GM06990 (cell line): Measurements from ENCODE around the gene GMPR2.

Source experiments
- DNase-seq: peaks from one replicate; pipeline ENCODE4 v3.0.0-alpha.2; 2011; ENCODE audit not compliant: insufficient read length; ENCODE audit errors: extremely low read depth
- H3K27me3 ChIP-seq: replicated peaks from 2 replicates; pipeline ENCODE4 v1.6.0; 2011; ENCODE audit warnings: low read length; ENCODE audit not compliant: control insufficient read depth, insufficient read depth
- H3K36me3 ChIP-seq: 2 replicates; pipeline ENCODE4 v1.5.1; 2011; ENCODE audit warnings: low read length; ENCODE audit not compliant: control insufficient read depth, insufficient read depth
- H3K4me3 ChIP-seq: replicated peaks from 2 replicates; pipeline ENCODE4 v1.5.1; 2011; ENCODE audit warnings: low read depth, mild to moderate bottlenecking, control low read depth, low read length
- TF ChIP-seq, protein P1 (sequence below): IDR thresholded peaks from 2 replicates; pipeline ENCODE4 v1.5.1; 2011; ENCODE audit warnings: low read length, control low read depth, mild to moderate bottlenecking, inconsistent platforms; ENCODE audit not compliant: insufficient read depth, poor library complexity, severe bottlenecking

The GMPR2 gene

GRCh38 chr14:24273422-24273998 lies 40.8 kb downstream of the GMPR2 start:
- Histone ChIP-seq H3K4me3 (no peak overlapping the region), H3K27me3 (no peaks in the 10 kb centered on the region), H3K36me3 (peaks cover 9% of the 10 kb centered on the region)
- TF ChIP-seq, protein P1, sequence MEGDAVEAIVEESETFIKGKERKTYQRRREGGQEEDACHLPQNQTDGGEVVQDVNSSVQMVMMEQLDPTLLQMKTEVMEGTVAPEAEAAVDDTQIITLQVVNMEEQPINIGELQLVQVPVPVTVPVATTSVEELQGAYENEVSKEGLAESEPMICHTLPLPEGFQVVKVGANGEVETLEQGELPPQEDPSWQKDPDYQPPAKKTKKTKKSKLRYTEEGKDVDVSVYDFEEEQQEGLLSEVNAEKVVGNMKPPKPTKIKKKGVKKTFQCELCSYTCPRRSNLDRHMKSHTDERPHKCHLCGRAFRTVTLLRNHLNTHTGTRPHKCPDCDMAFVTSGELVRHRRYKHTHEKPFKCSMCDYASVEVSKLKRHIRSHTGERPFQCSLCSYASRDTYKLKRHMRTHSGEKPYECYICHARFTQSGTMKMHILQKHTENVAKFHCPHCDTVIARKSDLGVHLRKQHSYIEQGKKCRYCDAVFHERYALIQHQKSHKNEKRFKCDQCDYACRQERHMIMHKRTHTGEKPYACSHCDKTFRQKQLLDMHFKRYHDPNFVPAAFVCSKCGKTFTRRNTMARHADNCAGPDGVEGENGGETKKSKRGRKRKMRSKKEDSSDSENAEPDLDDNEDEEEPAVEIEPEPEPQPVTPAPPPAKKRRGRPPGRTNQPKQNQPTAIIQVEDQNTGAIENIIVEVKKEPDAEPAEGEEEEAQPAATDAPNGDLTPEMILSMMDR = peak; percentile 18
- DNase-seq = no peak

- Histone ChIP-seq H3K27me3 (no peaks in the 10 kb centered on the region), H3K36me3 (peaks cover 5% of the 10 kb centered on the region), H3K4me3 (0 out of 2 replicates have a peak overlapping the region, but pooled peaks have one; percentile 5)
- TF ChIP-seq, protein P1 = no peak
- DNase-seq = peak; percentile 73
Measured at GRCh38 chr14:24274101-24274543, 41.4 kb downstream of the GMPR2 start.

DNA sequence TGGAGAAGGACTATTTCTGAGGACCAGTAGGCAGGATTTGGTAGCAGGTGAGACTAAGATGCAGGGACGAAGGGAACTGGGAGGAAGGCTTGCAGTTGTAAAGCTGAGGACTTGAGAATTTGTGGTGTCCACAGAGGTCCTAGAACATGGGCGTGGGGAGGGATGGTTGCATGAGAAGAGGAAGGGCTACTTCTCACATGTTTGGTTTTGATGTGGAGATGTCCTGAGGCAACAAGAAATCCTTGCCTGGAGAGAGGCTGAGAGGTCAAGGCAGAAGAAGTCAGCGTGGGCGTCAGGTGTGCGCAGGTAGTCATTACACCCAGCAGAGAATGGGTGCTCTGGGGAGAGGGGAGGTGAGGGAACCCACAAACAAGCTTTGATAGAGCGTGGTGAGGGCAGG lies 44.3 kb downstream of the GMPR2 start:
- DNase-seq = no peak
- Histone ChIP-seq H3K36me3 (no peaks in the 10 kb centered on the region), H3K27me3 (no peaks in the 10 kb centered on the region), H3K4me3 (no peak overlapping the region)
- TF ChIP-seq, protein P1 = no peak

GRCh38 chr14:24277606-24278321 lies 45.0 kb downstream of the GMPR2 start:
- H3K27me3 ChIP-seq = no peaks in the 10 kb centered on the region
- TF ChIP-seq, protein P1 = no peak
- no peak overlapping the region for H3K4me3 ChIP-seq
- no peaks in the 10 kb centered on the region for H3K36me3 ChIP-seq
- DNase-seq = no peak

DNA sequence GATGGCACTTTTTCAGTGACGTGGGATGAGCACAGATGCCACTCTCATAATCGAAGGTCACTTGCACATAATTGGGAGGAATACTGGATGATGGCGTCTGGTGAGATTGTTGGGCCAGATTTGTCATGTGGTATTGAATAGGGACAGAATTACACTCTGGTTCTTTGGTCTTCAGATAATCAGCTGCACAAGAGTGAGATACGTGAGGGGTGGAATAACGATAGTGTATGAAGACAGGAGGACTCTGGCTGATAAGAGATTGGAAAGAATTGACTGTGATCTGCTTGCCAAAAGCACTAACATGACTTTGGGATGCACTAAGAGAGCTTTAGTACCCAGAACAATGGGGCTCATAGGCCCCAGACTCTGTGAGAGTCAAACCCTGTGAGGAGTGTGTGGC lies 45.7 kb downstream of the GMPR2 start:
- TF ChIP-seq, protein P1 = no peak
- no peaks in the 10 kb centered on the region for H3K36me3 ChIP-seq
- no peak overlapping the region for H3K4me3 ChIP-seq
- no peaks in the 10 kb centered on the region for H3K27me3 ChIP-seq
- no peak for DNase-seq
